Stimulated activated CD4-positive, alpha-beta T cell treated with anti-CD3 and anti-CD28 coated beads, Interleukin-4, amount 100 ng/mL, for 4 hours (primary cell): ENCODE results near the gene AKAP6.
"Not testable (repeated sequence)": the region's sequence is repeated elsewhere in the genome, so short reads cannot be mapped to it uniquely, and the experiment has no call there.

ENCODE experiments used
- DNase-seq, 2 experiments: peaks; one replicate each; pipeline ENCODE4 v3.0.0-alpha.2; 2020

The AKAP6 gene

GRCh38 chr14:32453857-32454810 lies 125.0 kb downstream of the AKAP6 start:
- DNase-seq, result no peak

GRCh38 chr14:32457213-32457920 lies 128.3 kb downstream of the AKAP6 start:
- DNase-seq, result no peak

GRCh38 chr14:32458720-32459119 lies 129.6 kb downstream of the AKAP6 start:
- DNase-seq, result no peak

- DNase-seq, result no peak
Observed at GRCh38 chr14:32460267-32460666, 131.2 kb downstream of the AKAP6 start.

GRCh38 chr14:32462553-32462952 lies 133.5 kb downstream of the AKAP6 start:
- not testable (repeated sequence) for DNase-seq

- no peak for DNase-seq
Observed at GRCh38 chr14:32468955-32469354, 139.9 kb downstream of the AKAP6 start.

GRCh38 chr14:32469388-32470160 lies 140.5 kb downstream of the AKAP6 start:
- DNase-seq, result no peak

GRCh38 chr14:32470161-32470715 lies 141.1 kb downstream of the AKAP6 start:
- DNase-seq, result no peak

- no peak for DNase-seq
Observed at GRCh38 chr14:32471181-32471580, 142.1 kb downstream of the AKAP6 start.

- no peak for DNase-seq
Observed at GRCh38 chr14:32472076-32472475, 143.0 kb downstream of the AKAP6 start.

GRCh38 chr14:32472512-32473463 lies 143.7 kb downstream of the AKAP6 start:
- no peak for DNase-seq

- no peak for DNase-seq
Observed at GRCh38 chr14:32473464-32473855, 144.4 kb downstream of the AKAP6 start.

- no peak for DNase-seq
Observed at GRCh38 chr14:32474478-32475195, 145.5 kb downstream of the AKAP6 start.

GRCh38 chr14:32476532-32476931 lies 147.4 kb downstream of the AKAP6 start:
- DNase-seq, result no peak

- no peak for DNase-seq
Observed at GRCh38 chr14:32477396-32477795, 148.3 kb downstream of the AKAP6 start.

- no peak for DNase-seq
Observed at GRCh38 chr14:32478050-32478449, 149.0 kb downstream of the AKAP6 start.

- no peak for DNase-seq
Observed at GRCh38 chr14:32480337-32480736, 151.2 kb downstream of the AKAP6 start.

- DNase-seq, result no peak
Observed at GRCh38 chr14:32481707-32482106, 152.6 kb downstream of the AKAP6 start.

GRCh38 chr14:32491416-32492016 lies 162.4 kb downstream of the AKAP6 start:
- no peak for DNase-seq

- no peak for DNase-seq
Observed at GRCh38 chr14:32492457-32492856, 163.4 kb downstream of the AKAP6 start.
